ENCODE results near the gene CCDC7.
"Not testable (repeated sequence)": the region's sequence is repeated elsewhere in the genome, so short reads cannot be mapped to it uniquely, and the experiment has no call there.

DNA sequence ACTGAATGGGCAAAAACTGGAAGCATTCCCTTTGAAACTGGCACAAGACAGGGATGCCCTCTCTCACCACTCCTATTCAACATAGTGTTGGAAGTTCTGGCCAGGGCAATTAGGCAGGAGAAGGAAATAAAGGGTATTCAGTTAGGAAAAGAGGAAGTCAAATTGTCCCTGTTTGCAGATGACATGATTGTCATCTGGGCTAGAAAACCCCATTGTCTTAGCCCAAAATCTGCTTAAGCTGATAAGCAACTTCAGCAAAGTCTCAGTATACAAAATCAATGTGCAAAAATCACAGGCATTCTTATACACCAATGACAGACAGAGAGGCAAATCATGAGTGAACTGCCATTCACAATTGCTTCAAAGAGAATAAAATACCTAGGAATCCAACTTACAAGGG is 116.8 kb downstream of the CCDC7 start:
- TF ChIP-seq, protein P1, sequence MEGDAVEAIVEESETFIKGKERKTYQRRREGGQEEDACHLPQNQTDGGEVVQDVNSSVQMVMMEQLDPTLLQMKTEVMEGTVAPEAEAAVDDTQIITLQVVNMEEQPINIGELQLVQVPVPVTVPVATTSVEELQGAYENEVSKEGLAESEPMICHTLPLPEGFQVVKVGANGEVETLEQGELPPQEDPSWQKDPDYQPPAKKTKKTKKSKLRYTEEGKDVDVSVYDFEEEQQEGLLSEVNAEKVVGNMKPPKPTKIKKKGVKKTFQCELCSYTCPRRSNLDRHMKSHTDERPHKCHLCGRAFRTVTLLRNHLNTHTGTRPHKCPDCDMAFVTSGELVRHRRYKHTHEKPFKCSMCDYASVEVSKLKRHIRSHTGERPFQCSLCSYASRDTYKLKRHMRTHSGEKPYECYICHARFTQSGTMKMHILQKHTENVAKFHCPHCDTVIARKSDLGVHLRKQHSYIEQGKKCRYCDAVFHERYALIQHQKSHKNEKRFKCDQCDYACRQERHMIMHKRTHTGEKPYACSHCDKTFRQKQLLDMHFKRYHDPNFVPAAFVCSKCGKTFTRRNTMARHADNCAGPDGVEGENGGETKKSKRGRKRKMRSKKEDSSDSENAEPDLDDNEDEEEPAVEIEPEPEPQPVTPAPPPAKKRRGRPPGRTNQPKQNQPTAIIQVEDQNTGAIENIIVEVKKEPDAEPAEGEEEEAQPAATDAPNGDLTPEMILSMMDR (IDR thresholded peaks at IDR 0.05), result not testable (repeated sequence)
- not testable (repeated sequence) for TF ChIP-seq POLR2A (IDR thresholded peaks at IDR 0.05)

Measured in Peyer's patch (tissue), 4 donors.